ENCODE results near the gene HPS4. TPM values are rescaled to one million over a fixed set of nuclear protein-coding genes. Genes with fewer than 3 reads are reported as not detected.
A peak's percentile ranks its signal among the peaks of the same experiment; 100 is the strongest.

Gene HPS4
- total RNA-seq, 4 donors from 2014 or later, result 22.8 to 74.3 (median 47.0) TPM

GRCh38 chr22:26508148-26508547 is 24.6 kb upstream of the HPS4 start:
- DNase-seq, result no peak
- Histone ChIP-seq H3K4me3 (no peak overlapping the region), H3K9me3 (no peaks in the 10 kb centered on the region), H3K27me3 (no peaks in the 10 kb centered on the region), H3K36me3 (peaks cover 0 to 72% (median 0%) of the 10 kb centered on the region in 3 donors), H3K4me1 (peaks cover 0 to 8% (median 5%) of the 10 kb centered on the region in 4 donors), H3K27ac (no peak overlapping the region)
- TF ChIP-seq CTCF (IDR thresholded peaks at IDR 0.05) (no peak), POLR2A (IDR thresholded peaks at IDR 0.05) (no peak)

DNA sequence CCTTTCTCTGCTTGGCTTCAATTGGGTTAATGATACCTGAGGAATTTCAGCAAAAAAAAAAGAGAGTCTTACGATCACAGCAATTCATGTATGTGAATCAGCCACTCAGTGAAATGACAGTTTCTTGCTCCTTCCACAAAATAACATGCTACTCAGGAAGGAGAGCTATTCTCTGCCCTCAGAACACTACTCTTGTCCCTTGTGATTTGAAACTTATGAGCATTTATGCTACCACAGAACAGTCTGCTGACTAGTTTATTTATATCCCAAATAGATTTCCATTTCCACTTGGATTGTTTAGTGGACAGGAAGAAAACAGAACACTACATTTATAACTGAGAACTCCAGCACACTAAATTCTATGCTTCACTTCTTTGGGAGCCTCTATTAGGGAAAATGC is 20.2 kb upstream of the HPS4 start:
- peak overlapping the region in 1 of 4 donors; percentile 25 for H3K27ac ChIP-seq
- TF ChIP-seq CTCF (IDR thresholded peaks at IDR 0.05) (no peak), POLR2A (IDR thresholded peaks at IDR 0.05) (no peak)
- no peaks in the 10 kb centered on the region for H3K9me3 ChIP-seq
- H3K36me3 ChIP-seq, result peaks cover 0 to 100% (median 7%) of the 10 kb centered on the region in 3 donors
- no peak overlapping the region for H3K4me3 ChIP-seq
- no peaks in the 10 kb centered on the region for H3K27me3 ChIP-seq
- peaks cover 0 to 7% (median 2%) of the 10 kb centered on the region in 4 donors for H3K4me1 ChIP-seq
- DNase-seq, result no peak

DNA sequence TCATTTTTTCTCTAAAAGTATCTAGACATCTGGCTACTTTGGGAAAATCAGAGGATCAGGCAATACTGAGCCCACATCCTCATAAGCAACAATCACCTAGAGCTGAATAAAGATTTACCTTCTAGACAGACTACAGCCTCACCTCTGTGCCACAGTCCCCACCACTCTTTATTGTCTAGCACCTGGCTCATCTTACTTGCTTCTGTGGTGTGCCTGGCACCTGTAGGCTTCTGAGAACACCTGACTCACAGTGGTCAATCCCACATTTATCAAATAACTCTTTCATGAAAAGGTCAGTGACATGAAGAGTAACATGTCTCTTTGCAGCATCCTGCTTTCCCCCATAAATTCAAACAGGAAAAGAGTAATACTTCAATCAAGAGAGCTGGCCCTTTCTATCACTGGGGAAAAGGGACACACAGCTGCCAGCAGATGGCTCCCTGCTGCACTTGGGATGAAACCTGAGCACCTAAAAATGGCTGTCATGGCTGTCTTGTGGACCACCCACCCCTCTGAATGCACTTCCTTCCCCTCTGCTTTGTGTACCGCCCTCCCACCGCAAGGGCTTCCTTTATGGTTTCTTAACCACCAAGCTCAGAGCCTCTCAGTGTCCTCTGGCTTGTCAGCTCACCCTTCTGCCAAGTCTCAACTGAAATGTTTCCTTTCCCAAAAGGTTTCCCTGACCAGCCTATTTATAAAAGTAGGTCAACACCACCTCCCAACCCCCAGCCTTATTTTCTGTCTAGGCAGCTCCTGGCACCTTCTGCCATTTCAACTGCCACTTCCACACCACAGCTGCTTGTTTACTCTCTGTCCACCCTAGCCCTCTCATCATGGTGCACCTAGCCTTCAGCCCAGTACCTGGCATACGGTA is 19.3 kb upstream of the HPS4 start:
- peak overlapping the region in 1 of 4 donors; percentile 25 for H3K27ac ChIP-seq

DNA sequence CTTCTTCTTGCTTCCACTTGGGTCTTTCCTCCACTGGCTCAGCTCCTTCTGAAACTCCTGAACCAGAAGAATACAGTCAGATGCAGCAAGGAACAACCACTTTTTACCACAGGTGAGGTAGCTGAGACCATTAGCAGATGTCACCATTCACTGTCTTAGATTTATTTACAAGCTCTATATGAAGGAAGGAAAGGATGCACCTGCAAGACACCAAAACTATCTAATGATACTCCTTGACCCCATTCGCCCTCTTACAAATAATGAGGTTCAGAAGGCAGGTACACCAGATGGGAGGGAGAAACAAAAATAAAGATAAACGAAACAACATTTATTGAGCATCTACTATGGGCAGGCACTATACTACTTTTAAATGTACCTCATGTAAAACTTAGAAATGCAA is 18.4 kb upstream of the HPS4 start:
- peaks cover 0 to 100% (median 8%) of the 10 kb centered on the region in 3 donors for H3K36me3 ChIP-seq
- no peak for TF ChIP-seq CTCF (IDR thresholded peaks at IDR 0.05)
- no peak for TF ChIP-seq POLR2A (IDR thresholded peaks at IDR 0.05)
- no peak for DNase-seq
- no peak overlapping the region for H3K27ac ChIP-seq
- H3K9me3 ChIP-seq, result no peaks in the 10 kb centered on the region
- no peaks in the 10 kb centered on the region for H3K27me3 ChIP-seq
- no peak overlapping the region for H3K4me3 ChIP-seq
- peaks cover 0 to 7% (median 2%) of the 10 kb centered on the region in 4 donors for H3K4me1 ChIP-seq

More for the DNA sequence above, 19.3 kb upstream of the HPS4 start:
- TF ChIP-seq CTCF (IDR thresholded peaks at IDR 0.05), result peak; percentile 14 to 46 (median 36)
- TF ChIP-seq POLR2A (IDR thresholded peaks at IDR 0.05), result no peak
- no peak overlapping the region for H3K4me3 ChIP-seq
- no peaks in the 10 kb centered on the region for H3K27me3 ChIP-seq
- peaks cover 0 to 100% (median 8%) of the 10 kb centered on the region in 3 donors for H3K36me3 ChIP-seq
- peaks cover 0 to 7% (median 2%) of the 10 kb centered on the region in 4 donors for H3K4me1 ChIP-seq
- H3K9me3 ChIP-seq, result no peaks in the 10 kb centered on the region
- peak in 2 of 3 donors; percentile 60 to 78 for DNase-seq

- H3K27me3 ChIP-seq, result no peaks in the 10 kb centered on the region
- peaks cover 0 to 98% (median 8%) of the 10 kb centered on the region in 3 donors for H3K36me3 ChIP-seq
- no peaks in the 10 kb centered on the region for H3K9me3 ChIP-seq
- H3K4me1 ChIP-seq, result peaks cover 0 to 7% (median 2%) of the 10 kb centered on the region in 4 donors
- H3K27ac ChIP-seq, result no peak overlapping the region
- no peak for TF ChIP-seq CTCF (IDR thresholded peaks at IDR 0.05)
- no peak for TF ChIP-seq POLR2A (IDR thresholded peaks at IDR 0.05)
- no peak overlapping the region for H3K4me3 ChIP-seq
- DNase-seq, result no peak
Measured at GRCh38 chr22:26499188-26499703, 15.7 kb upstream of the HPS4 start.

Data from Peyer's patch (tissue), 4 donors.